Stimulated activated CD8-positive, alpha-beta memory T cell treated with anti-CD3 and anti-CD28 coated beads, Interleukin-2, amount 100 ng/mL, for 1 hour (primary cell): ENCODE data around the gene HPS6.
"Not testable (repeated sequence)": the region's sequence is repeated elsewhere in the genome, so short reads cannot be mapped to it uniquely, and the experiment has no call there.

Experiments
- DNase-seq, 2 donors: peaks; one replicate each; pipeline ENCODE4 v3.0.0-alpha.2; 2020; ENCODE audit warnings: low read depth in 2 of 2

Gene HPS6

DNA sequence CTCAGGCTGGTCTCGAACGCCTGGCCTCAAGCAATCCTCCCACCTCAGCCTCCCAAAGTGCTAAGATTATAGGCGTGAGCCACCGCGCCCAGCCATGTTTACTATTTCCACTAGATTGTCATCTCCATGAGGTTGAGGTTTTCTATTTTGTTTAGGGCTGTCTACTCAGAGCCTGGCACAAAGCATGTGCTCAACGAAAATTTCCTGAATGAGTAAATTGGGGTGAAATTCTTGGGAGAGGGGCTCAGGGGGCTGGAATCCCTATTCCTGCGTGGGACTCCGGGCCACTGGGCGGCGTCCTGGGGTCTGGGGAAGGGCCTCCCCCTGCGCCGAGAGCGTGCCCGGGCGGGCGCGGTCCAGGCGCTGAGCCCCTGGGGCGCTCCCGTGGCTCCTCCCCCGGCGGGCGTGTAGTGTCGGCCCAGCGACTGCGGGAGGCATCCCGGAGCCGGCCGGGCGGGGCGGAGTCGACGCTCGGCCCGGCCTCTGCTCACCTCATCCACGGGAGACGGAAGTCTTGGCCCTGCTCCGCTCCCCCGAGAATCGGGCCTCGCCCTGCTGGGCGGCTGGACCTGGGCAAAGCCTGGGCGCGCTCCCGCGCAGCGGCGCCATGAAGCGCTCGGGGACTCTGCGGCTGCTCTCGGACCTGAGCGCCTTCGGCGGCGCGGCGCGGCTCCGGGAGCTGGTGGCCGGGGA, at the start of gene HPS6:
HPS6 (plus strand) TSS at position 482 of the 693 bp plus-strand sequence; CDS start at position 608, 126 bp downstream.
- peak; percentile 72 to 75 for DNase-seq

DNA sequence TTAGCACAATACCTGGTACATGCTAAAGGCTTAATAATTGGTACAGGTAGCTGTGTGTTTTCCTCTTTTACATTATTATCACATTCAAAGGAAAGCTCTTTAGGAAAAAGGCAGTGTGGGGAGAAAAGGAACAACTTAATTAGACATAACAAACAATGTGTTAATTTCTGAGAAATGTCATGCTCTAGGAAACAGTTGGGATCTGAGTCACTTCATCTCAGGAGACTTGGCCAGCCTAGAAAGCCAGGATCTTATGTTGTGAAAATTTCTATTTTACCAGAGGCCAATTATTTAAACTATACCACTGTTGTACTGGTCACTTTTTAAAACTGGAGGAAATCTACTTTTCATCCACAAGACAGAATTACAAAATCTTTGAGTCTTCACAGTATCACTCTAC, 48.7 kb upstream of the HPS6 start:
- no peak for DNase-seq

DNA sequence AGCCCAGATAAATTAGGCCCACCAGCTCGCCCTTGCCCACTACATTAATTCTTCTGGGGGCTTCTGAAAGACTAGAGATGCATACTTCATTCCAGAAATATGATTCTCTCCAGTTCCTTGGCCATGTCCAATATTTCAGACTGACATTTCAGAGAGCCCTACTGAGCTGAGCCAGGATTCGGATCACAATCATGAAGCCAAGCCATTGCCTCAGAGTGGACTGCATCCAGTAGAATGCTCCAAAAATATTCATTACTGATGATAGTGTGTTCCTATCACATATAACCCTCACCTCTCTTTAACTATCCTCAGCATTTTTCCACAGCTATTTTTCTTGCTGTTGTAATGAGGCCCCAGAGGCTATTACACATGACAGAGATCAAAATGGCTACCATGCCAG, 47.9 kb upstream of the HPS6 start:
- no peak for DNase-seq

DNA sequence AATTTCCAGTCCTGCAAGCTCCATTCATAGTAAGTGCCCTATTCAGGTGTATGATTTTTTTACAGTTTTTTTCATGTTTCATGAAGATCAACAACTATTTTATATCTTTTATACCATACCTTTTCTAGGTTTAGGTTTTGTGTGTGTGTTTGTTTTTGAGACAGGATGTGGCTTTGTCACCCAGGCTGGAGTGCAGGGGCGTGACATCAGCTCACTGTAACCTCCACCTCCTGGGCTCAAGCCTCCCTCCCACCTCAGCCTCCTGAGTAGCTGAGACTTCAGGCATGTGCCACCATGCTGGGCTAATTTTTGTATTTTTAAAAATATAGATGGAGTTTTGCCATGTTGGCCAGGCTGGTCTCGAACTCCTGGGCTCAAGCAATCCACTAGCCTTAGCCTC, 44.2 kb upstream of the HPS6 start:
- DNase-seq, result no peak

DNA sequence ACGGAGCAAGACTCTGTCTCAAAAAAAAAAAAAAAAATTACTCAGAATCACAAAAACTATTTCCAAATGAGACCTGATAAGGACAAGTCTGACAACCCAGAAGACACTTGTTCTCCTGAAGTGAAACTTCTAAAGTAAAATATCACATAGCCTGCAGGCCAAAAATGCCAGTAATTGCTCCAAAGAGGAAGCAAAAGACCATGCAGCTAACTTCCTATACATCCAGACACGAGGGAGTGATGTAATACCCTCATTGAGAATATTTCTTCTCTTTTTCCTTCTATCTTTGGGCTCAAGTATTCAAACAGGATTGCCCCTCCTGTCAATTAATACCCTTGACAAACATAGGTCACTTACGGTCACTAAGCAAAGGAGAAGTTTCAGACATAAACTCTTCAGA, 40.4 kb upstream of the HPS6 start:
- DNase-seq, result no peak

DNA sequence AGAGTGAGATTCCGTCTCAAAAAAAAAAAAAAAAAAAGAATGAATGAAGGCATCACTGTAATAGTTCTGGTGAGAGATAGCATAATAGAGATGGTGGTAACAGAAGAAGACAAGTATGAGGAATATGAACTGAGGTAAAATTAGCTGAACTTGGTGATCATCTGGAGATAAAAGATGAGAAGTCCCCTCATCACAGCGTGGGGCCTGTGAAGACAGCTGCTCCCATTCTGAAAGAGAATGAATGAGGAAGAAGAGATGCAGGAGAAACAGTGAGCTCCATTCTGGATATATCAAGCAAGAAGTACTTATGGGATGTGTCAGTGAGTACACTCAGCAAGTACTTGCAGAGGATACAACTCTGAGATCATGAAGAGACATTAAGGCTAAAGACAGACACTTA, 37.9 kb upstream of the HPS6 start:
- no peak for DNase-seq

DNA sequence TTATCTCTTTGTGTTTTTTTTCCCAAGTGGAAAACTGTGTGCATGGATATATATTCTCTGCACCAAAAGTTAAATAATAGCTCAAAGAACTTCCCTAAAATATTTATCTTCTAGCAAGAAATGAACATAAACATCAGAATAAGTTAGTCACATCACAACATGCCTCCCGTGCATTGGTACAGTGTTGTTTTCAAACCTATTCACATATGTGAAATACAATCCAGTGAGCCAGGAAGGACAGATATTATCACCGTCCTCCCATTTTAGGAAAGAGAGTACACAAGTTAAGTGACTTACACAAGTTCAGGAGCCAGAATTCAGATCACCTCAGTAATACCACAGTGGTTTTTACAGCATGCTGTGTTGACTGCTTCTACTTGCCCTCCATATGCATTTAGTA, 31.4 kb upstream of the HPS6 start:
- no peak for DNase-seq

DNA sequence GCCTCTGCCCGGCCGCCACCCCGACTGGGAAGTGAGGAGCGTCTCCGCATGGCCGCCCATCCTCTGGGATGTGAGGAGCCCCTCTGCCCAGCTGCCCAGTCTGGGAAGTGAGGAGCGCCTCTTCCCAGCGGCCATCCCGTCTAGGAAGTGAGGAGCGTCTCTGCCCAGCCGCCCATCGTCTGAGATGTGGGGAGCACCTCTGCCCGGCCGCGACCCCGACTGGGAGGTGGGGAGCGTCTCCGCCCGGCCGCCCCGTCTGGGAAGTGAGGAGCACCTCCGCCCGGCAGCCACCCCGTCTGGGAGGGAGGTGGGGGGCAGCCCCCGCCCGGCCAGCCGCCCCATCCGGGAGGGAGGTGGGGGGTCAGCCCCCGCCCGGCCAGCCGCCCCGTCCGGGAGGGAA, 29.3 kb upstream of the HPS6 start:
- not testable (repeated sequence) for DNase-seq

DNA sequence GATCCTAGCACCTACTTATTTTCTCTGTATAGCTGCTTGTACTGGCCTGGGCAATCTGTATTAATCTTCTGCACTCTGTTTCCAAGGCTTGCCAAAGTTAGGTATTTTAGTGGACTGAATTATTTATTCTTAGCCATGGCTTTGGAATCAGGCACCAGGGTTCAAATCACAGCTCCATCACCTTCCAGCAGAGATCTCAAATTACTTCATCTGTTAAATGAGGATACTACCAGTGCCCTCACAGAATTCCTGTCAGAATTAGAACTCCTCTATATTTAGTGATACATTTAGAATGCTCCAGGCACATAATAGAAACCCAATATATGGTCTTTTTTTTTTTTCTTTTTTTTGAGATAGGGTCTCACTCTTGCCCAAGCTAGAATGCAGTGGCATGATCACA, 26.7 kb upstream of the HPS6 start:
- DNase-seq, result no peak

DNA sequence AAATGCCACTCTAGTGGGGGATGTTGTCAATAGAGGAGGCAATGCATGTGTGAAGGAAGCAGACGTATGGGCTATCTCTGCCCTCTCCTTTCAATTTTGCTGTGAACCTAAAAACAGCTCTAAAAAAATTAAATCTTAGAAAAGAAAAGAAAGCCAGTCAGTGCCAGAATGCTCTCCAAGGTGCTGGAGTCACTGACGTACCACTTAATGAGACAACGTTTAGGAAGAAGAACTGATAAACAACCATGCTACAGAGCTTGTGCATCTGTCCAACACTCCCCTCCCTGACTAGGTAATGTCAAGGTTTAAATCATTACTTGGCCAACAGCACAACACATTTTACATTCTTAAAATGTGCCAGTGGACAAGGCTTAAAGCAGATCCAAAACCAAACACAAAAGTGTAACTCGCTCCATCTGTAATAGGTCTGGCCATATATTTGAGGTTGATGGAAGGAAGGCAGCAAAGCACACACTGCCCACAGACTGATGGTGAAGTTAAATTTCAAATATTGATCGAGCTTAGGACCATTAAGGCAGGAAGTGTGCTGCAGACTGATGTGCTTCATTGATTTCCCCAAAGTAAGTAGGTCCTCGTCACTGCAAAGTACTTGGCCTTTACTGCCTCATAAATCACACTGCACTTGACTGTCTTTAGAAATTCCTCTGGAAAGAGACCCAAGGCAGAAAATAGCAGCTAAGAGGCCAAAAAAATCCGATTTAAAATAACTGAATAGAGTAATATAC, 24.7 kb upstream of the HPS6 start:
- no peak for DNase-seq

DNA sequence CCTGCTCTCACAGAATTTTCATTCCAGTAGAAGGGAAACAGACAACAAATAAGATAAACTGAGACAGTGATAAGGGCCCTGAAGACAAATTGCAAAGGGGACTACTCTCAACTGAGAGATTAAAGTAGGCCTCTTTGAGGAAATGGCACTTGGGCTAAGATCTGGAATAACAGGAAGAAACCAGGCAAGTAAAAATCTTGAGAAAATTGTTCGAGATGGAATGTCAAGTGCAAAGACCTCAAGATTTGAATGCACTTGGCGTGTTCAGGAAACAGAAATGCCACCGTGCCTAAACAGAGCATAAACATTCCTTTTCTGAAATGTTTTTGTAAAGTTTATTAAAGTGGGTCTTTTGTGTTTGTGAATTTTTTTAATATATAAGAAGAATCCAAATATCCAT, 19.9 kb upstream of the HPS6 start:
- DNase-seq, result no peak

DNA sequence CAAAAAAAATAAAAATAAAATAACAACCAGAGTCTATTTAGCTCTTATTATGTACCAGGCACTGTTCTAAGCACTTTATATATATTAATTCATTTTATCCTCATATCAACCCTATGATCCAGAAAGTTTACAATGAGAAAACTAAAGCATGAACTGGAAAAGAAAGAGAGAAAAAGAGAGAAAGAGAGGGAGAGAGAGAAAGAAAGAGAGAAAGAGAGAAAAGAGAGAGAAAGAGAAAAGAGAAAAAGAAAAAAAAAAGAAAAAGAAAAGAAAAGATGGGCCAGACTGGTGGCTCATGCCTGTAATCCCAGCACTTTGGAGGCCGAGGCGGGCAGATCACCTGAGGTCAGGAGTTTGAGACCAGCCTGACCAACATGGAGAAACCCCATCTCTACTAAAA, 19.1 kb upstream of the HPS6 start:
- no peak for DNase-seq

DNA sequence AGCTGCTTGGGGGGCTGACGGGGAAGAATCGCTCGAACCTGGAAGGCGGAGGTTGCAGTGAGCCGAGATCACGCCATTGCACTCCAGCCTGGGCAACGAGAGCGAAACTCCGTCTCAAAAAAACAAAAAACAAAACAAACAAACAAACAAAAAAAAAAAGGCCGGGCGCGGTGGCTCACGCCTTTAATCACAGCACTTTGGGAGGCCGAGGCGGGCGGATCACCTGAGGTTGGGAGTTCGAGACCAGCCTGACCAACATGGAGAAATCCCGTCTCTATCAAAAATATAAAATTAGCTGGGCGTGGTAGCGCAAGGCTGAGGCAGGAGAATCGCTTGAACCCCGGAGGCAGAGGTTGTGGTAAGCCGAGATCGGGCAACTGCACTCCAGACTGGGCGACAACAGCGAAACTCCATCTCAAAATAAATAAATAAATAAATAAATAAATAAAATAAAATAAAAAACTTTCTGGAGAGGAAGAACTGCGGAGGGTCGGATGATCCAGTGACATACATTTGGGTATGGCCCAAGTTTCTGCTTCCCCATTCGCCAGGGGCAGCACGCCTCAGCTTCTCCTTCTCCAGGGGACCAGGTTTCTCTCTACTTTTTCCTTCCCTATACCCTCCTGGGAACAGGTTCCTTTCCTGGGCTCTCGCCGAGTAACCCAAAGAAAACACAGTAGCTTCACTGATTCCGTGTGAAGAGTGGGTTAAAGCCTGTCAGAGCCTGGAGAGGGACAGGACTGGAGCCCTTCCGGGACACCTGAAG, 10.1 kb upstream of the HPS6 start:
- not testable (repeated sequence) for DNase-seq

DNA sequence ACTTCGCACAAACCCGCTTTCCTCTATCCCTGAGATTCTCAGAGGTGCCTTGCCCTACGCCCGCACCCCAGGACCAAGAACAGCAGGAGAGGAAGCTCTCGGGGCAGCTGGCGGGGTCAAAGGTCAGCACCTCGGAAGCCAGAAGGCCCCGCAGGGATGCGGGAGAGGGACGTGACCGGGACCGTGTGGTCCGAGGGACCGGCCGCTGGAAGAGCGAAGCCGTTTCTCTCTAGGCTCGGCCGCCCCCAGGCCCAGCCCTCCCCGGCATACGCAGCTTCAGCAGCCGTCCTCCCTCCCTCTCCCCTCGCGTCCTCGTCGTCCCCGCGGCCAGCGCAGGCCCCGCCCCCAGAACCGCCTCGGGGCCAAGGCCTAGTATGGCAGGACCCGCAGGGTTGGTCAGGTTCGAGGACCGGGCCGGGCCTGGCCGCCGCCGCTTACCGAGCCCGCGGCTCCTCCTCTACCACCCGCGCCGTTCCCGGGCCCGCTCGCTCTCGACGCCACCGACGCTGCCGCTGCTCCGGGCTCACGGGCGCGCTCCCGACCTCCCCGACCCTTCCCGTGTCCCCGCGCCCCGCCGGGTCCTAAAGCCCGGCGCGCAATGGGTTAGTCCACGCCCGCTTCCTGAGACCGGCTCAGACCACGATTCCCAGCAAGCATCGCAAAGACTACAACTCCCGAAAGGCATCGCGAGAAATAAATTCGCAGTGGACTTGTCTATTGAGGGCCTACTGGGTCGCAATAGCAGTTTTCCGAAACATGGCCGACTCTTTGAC, 9.3 kb upstream of the HPS6 start, which contains the start of gene ARMH3:
ARMH3 (minus strand) TSS at position 527 of the 773 bp plus-strand sequence. CDS start 16,059 bp downstream, outside the sequence.
- DNase-seq, result peak; percentile 68 to 74

DNA sequence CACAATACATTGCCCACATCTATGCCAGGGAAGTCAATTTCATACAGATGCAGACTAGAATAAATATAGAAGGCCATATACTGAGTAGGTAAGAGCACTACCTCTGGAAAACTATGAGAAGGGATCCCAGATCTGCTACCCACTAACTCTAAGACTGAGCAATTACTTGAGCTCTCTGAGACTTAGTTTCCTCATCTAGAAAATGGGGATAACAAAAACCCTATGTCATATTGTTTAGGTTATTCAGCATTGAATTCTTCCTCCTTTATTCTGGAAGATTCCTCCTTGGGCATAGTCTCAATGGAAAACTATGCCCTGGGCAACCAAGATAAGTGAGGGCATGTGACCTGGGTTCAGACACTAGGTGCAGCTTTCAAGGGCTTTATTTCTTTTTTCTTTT, 5.2 kb upstream of the HPS6 start:
- no peak for DNase-seq

DNA sequence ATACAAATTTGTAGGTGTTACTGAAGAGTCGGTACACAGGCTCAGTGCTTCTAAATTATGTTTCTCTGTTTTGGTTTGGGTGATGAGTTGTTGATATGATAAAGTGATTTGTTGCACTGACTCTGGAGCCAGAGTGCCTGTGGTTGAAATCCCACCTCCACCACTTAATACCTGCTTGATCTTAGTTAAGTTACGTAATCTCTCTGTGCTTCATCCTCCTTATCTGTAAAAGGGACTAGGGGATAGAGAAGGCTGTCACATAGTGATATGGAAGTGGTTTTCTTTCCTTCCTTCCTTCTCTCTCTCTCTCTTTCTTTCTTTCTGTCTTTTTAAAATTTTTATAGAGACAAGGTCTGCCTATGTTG, 664 bp upstream of the HPS6 start:
- DNase-seq, result no peak

DNA sequence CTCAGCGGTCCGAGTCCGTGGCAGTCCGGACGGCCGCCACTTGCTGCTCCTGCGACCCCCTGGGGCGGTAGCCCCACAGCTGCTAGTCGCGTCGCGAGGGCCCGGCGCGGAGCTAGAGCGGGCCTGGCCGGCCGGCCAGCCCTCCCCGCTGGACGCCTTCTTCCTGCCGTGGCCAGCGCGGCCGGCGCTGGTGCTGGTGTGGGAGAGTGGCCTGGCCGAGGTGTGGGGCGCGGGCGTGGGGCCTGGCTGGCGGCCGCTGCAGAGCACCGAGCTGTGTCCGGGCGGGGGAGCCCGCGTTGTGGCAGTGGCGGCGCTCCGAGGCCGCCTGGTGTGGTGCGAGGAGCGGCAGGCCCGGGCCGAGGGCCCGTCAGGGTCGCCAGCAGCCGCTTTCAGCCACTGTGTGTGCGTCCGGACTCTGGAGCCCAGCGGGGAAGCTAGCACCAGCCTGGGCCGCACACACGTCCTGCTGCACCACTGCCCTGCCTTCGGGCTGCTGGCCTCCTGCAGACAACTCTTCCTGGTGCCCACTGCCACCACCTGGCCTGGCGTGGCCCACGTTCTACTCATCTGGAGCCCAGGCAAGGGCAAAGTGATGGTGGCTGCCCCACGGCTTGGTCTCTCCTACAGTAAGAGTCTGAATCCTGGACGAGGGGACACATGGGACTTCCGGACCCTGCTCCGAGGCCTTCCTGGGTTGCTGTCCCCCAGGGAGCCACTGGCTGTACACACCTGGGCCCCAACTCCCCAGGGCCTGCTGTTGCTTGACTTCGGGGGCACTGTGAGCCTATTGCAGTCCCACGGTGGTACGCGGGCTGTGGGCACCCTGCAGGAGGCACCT, 631 bp downstream of the HPS6 start:
- no peak for DNase-seq

DNA sequence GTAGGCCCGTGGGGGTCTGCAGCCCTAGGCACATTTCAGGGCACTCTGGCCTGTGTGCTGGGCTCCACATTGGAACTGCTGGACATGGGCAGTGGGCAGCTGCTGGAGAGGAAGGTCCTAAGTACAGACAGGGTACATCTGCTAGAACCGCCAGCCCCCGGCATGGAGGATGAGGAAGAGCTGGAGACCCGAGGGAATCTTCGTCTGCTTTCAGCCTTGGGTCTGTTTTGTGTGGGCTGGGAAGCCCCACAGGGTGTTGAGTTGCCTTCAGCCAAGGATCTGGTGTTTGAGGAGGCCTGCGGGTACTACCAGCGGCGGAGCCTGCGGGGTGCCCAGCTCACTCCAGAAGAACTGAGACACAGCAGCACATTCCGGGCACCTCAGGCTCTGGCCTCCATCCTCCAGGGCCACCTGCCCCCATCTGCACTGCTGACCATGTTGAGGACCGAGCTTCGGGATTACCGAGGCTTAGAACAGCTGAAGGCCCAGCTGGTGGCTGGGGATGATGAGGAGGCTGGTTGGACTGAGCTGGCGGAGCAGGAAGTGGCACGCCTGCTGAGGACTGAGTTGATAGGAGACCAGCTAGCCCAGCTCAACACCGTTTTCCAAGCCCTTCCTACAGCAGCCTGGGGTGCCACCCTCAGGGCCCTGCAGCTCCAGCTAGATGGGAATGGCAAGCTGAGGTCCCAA, 1.4 kb downstream of the HPS6 start:
- no peak for DNase-seq

DNA sequence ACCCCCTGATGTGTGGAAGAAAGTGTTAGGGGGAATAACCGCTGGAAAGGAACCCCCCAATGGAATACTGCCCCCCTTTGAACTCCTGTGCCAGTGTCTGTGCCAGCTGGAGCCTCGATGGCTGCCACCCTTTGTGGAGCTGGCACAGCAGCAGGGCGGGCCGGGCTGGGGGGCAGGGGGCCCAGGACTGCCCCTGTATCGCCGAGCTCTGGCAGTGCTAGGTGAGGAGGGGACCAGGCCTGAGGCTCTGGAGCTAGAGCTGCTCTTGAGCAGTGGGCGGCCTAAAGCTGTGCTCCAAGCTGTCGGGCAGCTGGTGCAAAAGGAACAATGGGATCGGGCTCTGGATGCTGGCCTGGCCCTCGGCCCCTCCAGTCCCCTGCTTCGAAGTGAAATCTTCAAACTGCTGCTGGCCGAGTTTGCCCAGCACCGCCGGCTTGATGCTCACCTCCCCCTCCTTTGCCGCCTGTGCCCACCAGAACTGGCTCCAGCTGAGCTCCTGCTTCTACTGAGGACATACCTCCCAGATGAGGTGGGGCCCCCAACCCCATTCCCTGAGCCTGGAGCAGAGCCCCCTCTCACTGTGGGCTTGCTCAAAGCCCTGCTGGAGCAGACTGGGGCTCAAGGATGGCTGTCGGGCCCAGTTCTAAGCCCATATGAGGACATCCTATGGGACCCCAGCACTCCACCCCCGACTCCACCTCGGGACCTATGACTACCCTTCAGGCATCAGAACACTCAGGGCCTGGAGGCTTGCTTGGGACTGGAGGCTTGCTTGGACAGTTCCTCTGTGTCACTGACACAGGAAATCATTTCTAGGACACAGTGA, 2.2 kb downstream of the HPS6 start:
- DNase-seq, result no peak

DNA sequence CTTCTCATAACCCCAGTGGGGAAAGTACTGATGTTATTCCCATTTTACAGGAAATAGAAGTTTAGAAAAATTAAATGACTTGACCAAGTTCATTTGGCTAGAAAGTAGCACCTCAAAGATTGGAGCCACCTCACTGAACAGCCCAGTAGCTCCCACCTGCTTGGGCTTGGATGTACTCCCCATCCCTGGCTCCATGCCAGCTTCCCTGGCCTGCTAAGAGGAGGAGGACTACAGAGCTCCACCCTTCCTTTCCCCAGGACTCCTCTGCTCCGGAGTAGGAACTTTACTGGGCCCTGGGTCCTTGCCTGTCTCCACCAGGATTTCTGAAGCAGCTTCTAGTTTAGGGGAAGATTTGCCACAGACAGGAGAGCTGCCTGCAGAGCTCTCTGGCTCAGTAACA, 3.1 kb downstream of the HPS6 start:
- DNase-seq, result no peak
